HG03520 (cell line): ENCODE results near the gene FBXO44.

Experiments used
- ATAC-seq: cut with Tn5 transposase; IDR thresholded peaks from one replicate; pipeline ENCODE4 v1.9.1; 2021; ENCODE audit warnings: mild to moderate bottlenecking, moderate library complexity; ENCODE audit not compliant: unreplicated experiment

FBXO44 gene

GRCh38 chr1:11654939-11655808 is 497 bp downstream of the FBXO44 start:
- ATAC-seq, result no peak

DNA sequence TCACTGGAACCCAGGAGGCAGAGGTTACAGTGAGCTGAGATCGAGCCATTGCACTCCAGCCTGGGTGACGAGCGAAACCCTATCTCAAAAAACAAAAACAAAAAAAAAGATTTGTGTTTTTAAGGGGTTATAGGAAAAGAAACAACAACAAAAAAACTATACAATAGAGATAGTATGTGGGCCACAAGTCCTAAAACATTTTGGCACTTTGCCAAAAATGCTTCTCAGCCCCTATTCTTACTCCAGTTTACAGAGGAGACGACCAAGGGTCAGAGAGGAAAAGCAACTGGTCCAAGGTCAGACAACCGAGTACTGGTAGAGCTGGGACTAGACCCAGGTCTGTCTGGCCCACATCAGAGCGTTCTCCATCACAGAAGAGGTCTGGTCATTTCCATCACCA is 3.0 kb downstream of the FBXO44 start:
- ATAC-seq, result no peak

GRCh38 chr1:11658542-11658941 is 3.9 kb downstream of the FBXO44 start:
- no peak for ATAC-seq

GRCh38 chr1:11659748-11660147 is 5.1 kb downstream of the FBXO44 start:
- no peak for ATAC-seq

GRCh38 chr1:11661103-11661502 is 6.4 kb downstream of the FBXO44 start:
- ATAC-seq, result no peak

DNA sequence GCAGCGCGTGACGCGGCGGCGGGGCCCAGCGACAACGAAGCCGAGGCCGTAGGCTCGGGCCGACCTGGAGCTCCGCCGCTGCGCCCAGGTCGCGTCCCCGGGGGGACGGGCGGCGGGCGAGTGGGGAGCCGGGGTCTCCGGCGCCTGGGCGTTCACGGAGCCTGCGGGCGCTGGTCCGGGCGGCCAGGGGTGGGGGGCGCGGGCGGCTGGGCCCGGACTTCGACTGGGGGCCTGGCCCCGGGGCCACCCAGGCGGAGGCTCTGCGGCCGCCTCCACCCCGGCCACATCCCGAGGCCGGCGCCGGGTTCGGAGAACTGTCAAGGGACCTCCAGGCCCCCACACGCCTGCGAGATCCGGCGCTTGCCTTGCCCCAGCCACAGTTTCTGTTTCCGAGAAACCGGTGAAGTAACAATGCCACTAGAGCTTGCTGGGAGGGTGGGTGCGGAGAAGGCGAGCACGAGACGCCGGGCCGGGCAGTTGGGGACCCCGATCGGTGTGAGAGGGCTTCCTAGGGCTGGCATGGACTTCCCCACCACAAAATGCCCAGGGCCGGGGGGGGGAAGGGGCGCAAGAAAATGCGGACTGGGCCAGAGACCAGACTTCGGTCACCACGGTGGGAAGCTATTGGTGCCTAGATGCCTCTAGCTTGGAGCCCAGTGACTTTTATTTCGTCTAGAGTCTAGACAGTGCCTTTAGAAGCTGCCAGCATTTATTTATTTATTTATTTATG is 9.8 kb downstream of the FBXO44 start:
- ATAC-seq, result peak; percentile 36

DNA sequence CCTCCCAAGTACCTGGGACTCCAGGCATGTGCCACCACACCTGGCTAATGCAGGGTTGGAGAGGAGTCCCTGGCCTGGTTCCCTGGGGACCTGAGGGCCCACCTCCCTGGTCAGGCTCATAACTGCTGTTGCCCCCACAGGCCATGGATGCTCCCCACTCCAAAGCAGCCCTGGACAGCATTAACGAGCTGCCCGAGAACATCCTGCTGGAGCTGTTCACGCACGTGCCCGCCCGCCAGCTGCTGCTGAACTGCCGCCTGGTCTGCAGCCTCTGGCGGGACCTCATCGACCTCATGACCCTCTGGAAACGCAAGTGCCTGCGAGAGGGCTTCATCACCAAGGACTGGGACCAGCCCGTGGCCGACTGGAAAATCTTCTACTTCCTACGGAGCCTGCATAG is 13.8 kb downstream of the FBXO44 start:
- ATAC-seq, result no peak

GRCh38 chr1:11670747-11671146 is 16.1 kb downstream of the FBXO44 start:
- ATAC-seq, result no peak

DNA sequence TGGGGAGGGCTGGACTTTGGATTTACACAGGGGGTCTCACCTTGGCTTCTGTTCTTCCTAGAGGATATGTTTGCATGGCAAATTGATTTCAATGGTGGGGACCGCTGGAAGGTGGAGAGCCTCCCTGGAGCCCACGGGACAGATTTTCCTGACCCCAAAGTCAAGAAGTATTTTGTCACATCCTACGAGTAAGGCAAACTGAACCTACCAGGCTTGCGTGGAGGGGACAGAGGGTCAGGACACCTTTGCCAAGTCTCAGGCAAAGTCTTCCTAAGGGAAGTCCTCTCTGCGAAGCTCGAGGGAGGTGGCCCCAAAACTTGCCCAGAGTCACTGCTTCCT is 16.5 kb downstream of the FBXO44 start:
- no peak for ATAC-seq

- ATAC-seq, result no peak
Observed at GRCh38 chr1:11671544-11672286, 17.0 kb downstream of the FBXO44 start.

GRCh38 chr1:11673089-11673769 is 18.6 kb downstream of the FBXO44 start:
- no peak for ATAC-seq

DNA sequence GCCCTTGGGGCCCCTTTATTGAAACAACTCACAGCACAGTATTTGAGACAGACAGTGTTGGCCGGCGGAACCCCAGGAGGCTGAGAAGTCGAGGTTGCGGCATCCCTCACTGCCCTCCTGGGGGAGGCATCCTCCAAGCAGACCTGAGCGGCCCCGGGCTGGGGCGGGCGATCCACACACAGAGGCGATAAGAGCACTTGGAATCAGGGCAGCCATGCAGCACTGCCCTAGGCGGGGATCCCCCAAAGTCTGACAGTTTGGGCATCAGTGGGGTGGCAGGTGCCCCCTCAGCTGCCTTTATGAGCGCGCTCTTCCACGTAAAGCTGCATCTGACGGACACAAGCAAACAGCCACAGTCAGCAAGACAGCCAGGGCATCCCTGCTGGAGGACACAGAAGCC is 19.8 kb downstream of the FBXO44 start:
- no peak for ATAC-seq

- ATAC-seq, result no peak
Observed at GRCh38 chr1:11675325-11675724, 20.6 kb downstream of the FBXO44 start.

- ATAC-seq, result no peak
Observed at GRCh38 chr1:11676386-11677103, 21.9 kb downstream of the FBXO44 start.

- no peak for ATAC-seq
Observed at GRCh38 chr1:11678442-11678841, 23.8 kb downstream of the FBXO44 start.

- peak; percentile 25 for ATAC-seq
Observed at GRCh38 chr1:11680270-11681070, 25.8 kb downstream of the FBXO44 start.

- ATAC-seq, result peak; percentile 77
Observed at GRCh38 chr1:11681071-11681771, 26.5 kb downstream of the FBXO44 start, which contains the start of gene MAD2L2. MAD2L2 (minus strand) TSS chr1:11681148; CDS start chr1:11680601, 547 bp downstream.

DNA sequence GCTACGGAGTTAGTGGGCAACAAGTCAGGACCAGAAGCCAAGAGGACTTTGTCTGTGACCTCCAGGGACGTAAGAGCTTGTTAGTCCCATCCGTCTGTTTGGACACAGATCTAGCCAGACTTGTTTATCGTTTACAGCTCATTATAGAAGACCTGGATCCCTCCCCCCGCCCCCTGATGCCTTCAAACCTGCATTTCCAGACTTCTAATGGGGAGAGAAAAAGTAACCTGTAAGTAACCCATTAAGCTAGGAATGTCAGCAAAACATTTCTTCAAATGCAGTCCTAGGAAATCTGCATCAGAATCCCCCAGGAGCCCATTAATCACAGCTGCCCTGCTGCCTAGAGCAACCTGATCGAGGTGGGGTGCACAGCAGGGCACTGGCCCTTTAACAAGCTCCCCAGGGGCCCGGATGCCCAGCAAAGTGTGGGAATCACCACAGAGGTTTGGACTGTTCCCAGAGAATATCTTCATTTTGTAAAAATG is 27.7 kb downstream of the FBXO44 start:
- no peak for ATAC-seq

DNA sequence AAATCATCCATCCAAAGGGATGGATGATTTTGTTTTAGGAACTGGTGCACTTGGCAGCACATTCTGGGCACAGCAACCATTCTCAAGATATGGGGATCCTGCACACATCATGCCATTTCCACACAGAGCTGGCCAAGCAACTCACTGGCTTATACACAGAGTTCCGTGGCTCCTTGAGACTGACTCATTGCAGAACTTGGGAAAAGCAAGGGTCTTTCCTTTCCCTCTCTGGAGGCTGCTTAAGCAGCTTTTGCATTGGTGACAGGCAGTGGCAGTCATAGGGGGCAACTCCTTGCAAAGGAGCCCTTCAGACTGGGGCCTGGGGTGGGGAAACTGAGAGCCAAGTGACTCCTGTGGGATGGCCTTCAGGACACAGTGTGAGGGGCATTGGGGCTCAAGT is 28.1 kb downstream of the FBXO44 start:
- ATAC-seq, result no peak
